H1 (cell line): ENCODE data around the gene ZNF711.
"Not testable (repeated sequence)": the region's sequence is repeated elsewhere in the genome, so short reads cannot be mapped to it uniquely, and the experiment has no call there.

Source experiments
- CTCF ChIP-seq, 3 experiments: IDR thresholded peaks; 1 replicate in 2 of 3; 2 replicates in 1 of 3; pipeline versions ENCODE4 v1.5.1 to v1.6.1; 2011; ENCODE audit warnings: low read length in 3 of 3, mild to moderate bottlenecking in 3 of 3, inconsistent platforms in 2 of 3, low read depth in 1 of 3, moderate library complexity in 1 of 3; ENCODE audit not compliant: insufficient read depth in 1 of 3; ENCODE audit errors: control extremely low read depth in 1 of 3
- POLR2AphosphoS5 ChIP-seq: IDR thresholded peaks from 2 replicates; pipeline ENCODE4 v1.6.1; 2011; ENCODE audit warnings: low read depth, low read length

GRCh38 chrX:85285286-85285685 is 41.5 kb downstream of the ZNF711 start:
- not testable (repeated sequence) for TF ChIP-seq CTCF (IDR thresholded peaks at IDR 0.05; ENCODE audit: control extremely low read depth in 1 of 3, insufficient read depth in 1 of 3, low read depth in 1 of 3, low read length in 3 of 3); POLR2AphosphoS5
